CMK (cell line): ENCODE results near the gene KLHL25.

ENCODE experiments used
- DNase-seq: peaks from one replicate; pipeline ENCODE4 v3.0.0-alpha.2; 2010; ENCODE audit warnings: low read depth

The KLHL25 gene

GRCh38 chr15:85760531-85761371 is 34.0 kb downstream of the KLHL25 start:
- no peak for DNase-seq

GRCh38 chr15:85760049-85760448 is 34.7 kb downstream of the KLHL25 start:
- no peak for DNase-seq

GRCh38 chr15:85759376-85759775 is 35.3 kb downstream of the KLHL25 start:
- DNase-seq: no peak

- no peak for DNase-seq
Measured at GRCh38 chr15:85758655-85758978, 36.1 kb downstream of the KLHL25 start.

GRCh38 chr15:85757939-85758654 is 36.6 kb downstream of the KLHL25 start:
- DNase-seq: no peak

GRCh38 chr15:85757073-85757938 is 37.4 kb downstream of the KLHL25 start:
- no peak for DNase-seq

GRCh38 chr15:85756411-85757072 is 38.2 kb downstream of the KLHL25 start:
- no peak for DNase-seq

GRCh38 chr15:85755942-85756341 is 38.8 kb downstream of the KLHL25 start:
- DNase-seq: no peak

- no peak for DNase-seq
Measured at GRCh38 chr15:85755471-85755870, 39.3 kb downstream of the KLHL25 start.

GRCh38 chr15:85754989-85755388 is 39.7 kb downstream of the KLHL25 start:
- no peak for DNase-seq

GRCh38 chr15:85753791-85754452 is 40.8 kb downstream of the KLHL25 start:
- no peak for DNase-seq

GRCh38 chr15:85753261-85753660 is 41.5 kb downstream of the KLHL25 start:
- DNase-seq: no peak

- no peak for DNase-seq
Measured at GRCh38 chr15:85752491-85752961, 42.2 kb downstream of the KLHL25 start.

GRCh38 chr15:85752124-85752475 is 42.6 kb downstream of the KLHL25 start:
- no peak for DNase-seq

- no peak for DNase-seq
Measured at GRCh38 chr15:85751291-85752123, 43.2 kb downstream of the KLHL25 start.

- DNase-seq: no peak
Measured at GRCh38 chr15:85750319-85751290, 44.1 kb downstream of the KLHL25 start.

- no peak for DNase-seq
Measured at GRCh38 chr15:85749261-85750151, 45.2 kb downstream of the KLHL25 start.

- DNase-seq: no peak
Measured at GRCh38 chr15:85748729-85749128, 46.0 kb downstream of the KLHL25 start.
